ENCODE measurements around the gene KRT14. TPM values are rescaled to one million over a fixed set of nuclear protein-coding genes. Genes with fewer than 3 reads are reported as not detected.
"Not testable (repeated sequence)": the region's sequence is repeated elsewhere in the genome, so short reads cannot be mapped to it uniquely, and the experiment has no call there.

The KRT14 gene
- total RNA-seq, 1 experiment from 2014 or later, result not detected

DNA sequence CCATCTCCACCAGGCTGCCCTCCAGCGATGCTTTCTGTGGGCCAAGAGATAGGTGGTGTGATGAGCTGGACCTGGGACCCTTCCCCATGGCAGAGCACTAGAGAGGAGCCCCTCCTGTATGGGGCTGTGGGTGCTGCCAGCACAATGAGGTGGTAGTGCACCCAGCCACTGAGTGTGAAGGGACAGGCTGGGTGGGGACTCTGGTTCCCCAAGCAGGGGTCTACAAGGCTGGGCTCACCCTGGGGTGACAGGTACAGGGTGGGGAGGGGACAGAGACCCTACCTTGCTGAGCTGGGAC, 41.3 kb upstream of the KRT14 start:
- peaks cover 25 to 35% of the 10 kb centered on the region in 2 experiments for H3K4me1 Mint-ChIP-seq
- not testable (repeated sequence) for H3K4me2 ChIP-seq (ENCODE audit: insufficient read depth, insufficient read length, low read length); H3K79me1 ChIP-seq (ENCODE audit: insufficient read depth, low read depth, low read length, poor library complexity, severe bottlenecking); H4K5ac ChIP-seq (ENCODE audit: insufficient read length, low read depth, low read length); H2BK120ac ChIP-seq (ENCODE audit: low read depth, low read length, poor library complexity, severe bottlenecking); H3K56ac ChIP-seq (ENCODE audit: insufficient read length, low read depth, low read length); H3K18ac ChIP-seq (ENCODE audit: insufficient read length, low read depth, low read length); H3K36me3 Mint-ChIP-seq (ENCODE audit: insufficient read depth in 1 of 3, low read depth in 3 of 3); H3K27me3 Mint-ChIP-seq (ENCODE audit: low read depth); DNase-seq; H2AK5ac ChIP-seq (ENCODE audit: insufficient read length, low read length); H3K27ac Mint-ChIP-seq; H3K4ac ChIP-seq (ENCODE audit: low read depth, low read length); H3K14ac ChIP-seq (ENCODE audit: insufficient read depth, low read length); H3K79me2 ChIP-seq (ENCODE audit: insufficient read depth, low read length); H4K91ac ChIP-seq (ENCODE audit: insufficient read length, low read depth, low read length); H3K27ac ChIP-seq (ENCODE audit: insufficient read length, low read depth, low read length); H2BK12ac ChIP-seq (ENCODE audit: insufficient read length, low read depth, low read length); H2BK20ac ChIP-seq (ENCODE audit: low read depth, low read length, poor library complexity, severe bottlenecking); H3T11ph ChIP-seq (ENCODE audit: low read length); H3K23me2 ChIP-seq (ENCODE audit: insufficient read length, low read depth, low read length, poor library complexity, severe bottlenecking); H2BK5ac ChIP-seq (ENCODE audit: insufficient read length, low read length); H3K9me3 Mint-ChIP-seq; H3K4me1 ChIP-seq (ENCODE audit: insufficient read depth, low read length); H3K9me3 ChIP-seq (ENCODE audit: control insufficient read depth, low read depth, low read length); H3K9ac ChIP-seq (ENCODE audit: extremely low read depth, insufficient read length, low read length); H4K20me1 ChIP-seq (ENCODE audit: control insufficient read depth, insufficient read depth, insufficient read length); H4K8ac ChIP-seq (replicated peaks; ENCODE audit: insufficient read length, low read depth, low read length); H3K27me3 ChIP-seq (ENCODE audit: insufficient read depth, low read length); H3K23ac ChIP-seq (ENCODE audit: insufficient read length, low read depth, low read length); H3K4me3 Mint-ChIP-seq; H2BK15ac ChIP-seq (ENCODE audit: low read depth, low read length); H2AFZ ChIP-seq (ENCODE audit: low read length)
- WGBS (ENCODE audit: extremely low coverage, insufficient read length, low lambda C conversion rate), result no CpG with 5 or more reads among the region's 1 CpG

All from H9 (cell line).